Activated B cell treated with CpG ODN at 0.5 μM for 24 hours (primary cell): ENCODE results near the gene ISM2. TPM values are rescaled to one million over a fixed set of nuclear protein-coding genes. Genes with fewer than 3 reads are reported as not detected.

Experiments
- ATAC-seq: fragments of 200-7000 bp; cut with Tn5 transposase; one replicate; pipeline ENCODE4 v1.10.0; 2021; ENCODE audit warnings: low read depth, mild to moderate bottlenecking, moderate library complexity
- CTCF ChIA-PET: fragments of 350-600 bp; sonication (Branson Sonifier 250); formaldehyde crosslinking; loops from one replicate; lab custom pipeline; 2021; ENCODE audit warnings: antibody characterized with exemption; lab: Charles Lee
- POLR2A ChIA-PET: fragments of 350-600 bp; sonication (Branson Sonifier 250); formaldehyde crosslinking; loops from one replicate; lab custom pipeline; 2021; ENCODE audit warnings: antibody characterized with exemption; lab: Charles Lee
- DNase-seq: peaks from one replicate; pipeline ENCODE4 v3.0.0; 2022
- H3K27ac Mint-ChIP-seq: one replicate; pipeline ENCODE4 v1.8.0; 2020; ENCODE audit warnings: mixed read lengths
- H3K27me3 Mint-ChIP-seq: one replicate; pipeline ENCODE4 v1.8.0; 2021; ENCODE audit warnings: mixed read lengths
- H3K36me3 Mint-ChIP-seq: one replicate; pipeline ENCODE4 v1.8.0; 2021; ENCODE audit warnings: low read depth, mixed read lengths
- H3K4me1 Mint-ChIP-seq: one replicate; pipeline ENCODE4 v1.8.0; 2021; ENCODE audit warnings: mixed read lengths
- H3K4me3 Mint-ChIP-seq: one replicate; pipeline ENCODE4 v1.8.0; 2020; ENCODE audit warnings: mild to moderate bottlenecking, mixed read lengths
- H3K9me3 Mint-ChIP-seq: one replicate; pipeline ENCODE4 v1.8.0; 2020; ENCODE audit warnings: mixed read lengths
- intact Hi-C: fragments of 100-400 bp; cut with micrococcal nuclease; formaldehyde crosslinking; loops from one replicate; pipeline ENCODE4 v1.15.1; 2024
- total RNA-seq: library from RNA; stranded (reverse); gene quantifications from 2 replicates; pipeline ENCODE4 v1.2.3, GENCODE V29; 2022
- TF ChIP-seq, protein P1 (sequence below): fragments of 200-600 bp; IDR thresholded peaks from one replicate; pipeline ENCODE4 v1.8.0; 2022; ENCODE audit warnings: antibody characterized with exemption, mild to moderate bottlenecking

ISM2 gene
- total RNA-seq, 1 donor from 2014 or later = not detected

DNA sequence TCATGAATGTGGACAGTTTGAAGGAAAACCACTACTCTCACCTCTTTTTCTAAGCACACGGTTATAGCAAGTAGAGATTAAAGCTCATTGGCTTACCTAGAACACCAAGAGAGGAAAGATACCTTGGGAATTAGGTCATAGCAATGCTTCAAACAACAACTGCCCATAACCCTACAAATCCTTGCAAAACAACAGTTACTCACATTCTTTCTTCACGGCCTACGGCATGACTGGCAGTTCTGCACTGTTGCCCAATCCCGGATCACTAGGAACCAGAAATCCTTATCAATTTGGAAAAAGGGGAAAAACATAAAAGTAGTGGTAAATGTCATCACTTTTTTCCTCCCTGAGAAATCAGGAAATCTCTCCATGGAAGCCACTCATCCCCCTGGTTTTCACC is 9.6 kb upstream of the ISM2 start:
- TF ChIP-seq, protein P1, sequence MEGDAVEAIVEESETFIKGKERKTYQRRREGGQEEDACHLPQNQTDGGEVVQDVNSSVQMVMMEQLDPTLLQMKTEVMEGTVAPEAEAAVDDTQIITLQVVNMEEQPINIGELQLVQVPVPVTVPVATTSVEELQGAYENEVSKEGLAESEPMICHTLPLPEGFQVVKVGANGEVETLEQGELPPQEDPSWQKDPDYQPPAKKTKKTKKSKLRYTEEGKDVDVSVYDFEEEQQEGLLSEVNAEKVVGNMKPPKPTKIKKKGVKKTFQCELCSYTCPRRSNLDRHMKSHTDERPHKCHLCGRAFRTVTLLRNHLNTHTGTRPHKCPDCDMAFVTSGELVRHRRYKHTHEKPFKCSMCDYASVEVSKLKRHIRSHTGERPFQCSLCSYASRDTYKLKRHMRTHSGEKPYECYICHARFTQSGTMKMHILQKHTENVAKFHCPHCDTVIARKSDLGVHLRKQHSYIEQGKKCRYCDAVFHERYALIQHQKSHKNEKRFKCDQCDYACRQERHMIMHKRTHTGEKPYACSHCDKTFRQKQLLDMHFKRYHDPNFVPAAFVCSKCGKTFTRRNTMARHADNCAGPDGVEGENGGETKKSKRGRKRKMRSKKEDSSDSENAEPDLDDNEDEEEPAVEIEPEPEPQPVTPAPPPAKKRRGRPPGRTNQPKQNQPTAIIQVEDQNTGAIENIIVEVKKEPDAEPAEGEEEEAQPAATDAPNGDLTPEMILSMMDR = no peak
- DNase-seq (no peak), ATAC-seq (no peak)
- no peaks in the 10 kb centered on the region for H3K27me3 Mint-ChIP-seq
- no peak overlapping the region for H3K4me3 Mint-ChIP-seq
- peaks cover 57% of the 10 kb centered on the region for H3K36me3 Mint-ChIP-seq
- no peak overlapping the region for H3K27ac Mint-ChIP-seq
- intact Hi-C loops = no loop called here
- CTCF ChIA-PET = no interaction called here
- H3K9me3 Mint-ChIP-seq = peaks cover 2% of the 10 kb centered on the region
- H3K4me1 Mint-ChIP-seq = no peaks in the 10 kb centered on the region
- POLR2A ChIA-PET = no interaction called here

DNA sequence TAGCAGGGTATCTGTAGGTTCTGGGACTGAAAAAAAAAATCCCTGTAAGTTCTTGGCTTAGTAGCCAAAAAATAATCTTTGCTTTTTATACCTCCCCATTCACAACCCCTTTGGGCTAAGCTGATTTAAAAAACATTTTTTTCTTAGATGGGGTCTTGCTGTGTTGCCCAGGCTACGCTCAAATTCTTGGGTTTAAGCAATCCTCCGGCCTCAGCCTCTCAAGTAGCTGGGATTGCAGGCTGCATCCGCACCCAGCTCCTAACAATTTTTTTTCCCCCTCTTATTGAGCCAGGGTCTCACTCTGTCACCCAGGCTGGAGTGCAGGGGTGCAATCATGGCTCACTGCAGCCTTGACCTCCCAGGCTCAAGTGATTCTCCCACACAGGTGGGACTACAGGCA is 9.1 kb upstream of the ISM2 start:
- POLR2A ChIA-PET = no interaction called here
- Mint-ChIP-seq H3K4me1 (no peaks in the 10 kb centered on the region), H3K9me3 (peaks cover 4% of the 10 kb centered on the region), H3K27ac (no peak overlapping the region), H3K4me3 (no peak overlapping the region), H3K36me3 (peaks cover 56% of the 10 kb centered on the region), H3K27me3 (no peaks in the 10 kb centered on the region)
- CTCF ChIA-PET = no interaction called here
- no peak for ATAC-seq
- TF ChIP-seq, protein P1 = no peak
- DNase-seq = no peak
- intact Hi-C loops = no loop called here

DNA sequence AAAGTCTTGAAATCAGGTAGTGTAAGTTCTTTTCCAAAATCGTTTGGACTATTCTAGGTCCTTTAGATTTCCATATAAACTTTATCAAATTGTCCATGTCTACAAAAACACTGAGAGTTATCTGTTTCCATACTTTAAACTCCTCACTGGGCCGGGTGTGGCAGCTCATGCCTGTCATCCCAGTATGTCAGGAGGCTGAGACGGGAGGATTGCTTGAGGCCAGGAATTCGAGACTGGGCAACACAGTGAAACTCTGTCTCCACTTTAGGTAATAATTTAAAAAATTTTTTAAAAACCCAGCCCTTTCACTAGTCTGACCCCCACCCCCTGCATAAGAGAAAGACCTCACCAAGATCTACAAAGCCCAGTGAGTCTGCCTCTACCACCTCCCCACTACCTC is 6.4 kb upstream of the ISM2 start:
- intact Hi-C loops = no loop called here
- peaks cover 1% of the 10 kb centered on the region for H3K4me1 Mint-ChIP-seq
- POLR2A ChIA-PET = no interaction called here
- H3K27ac Mint-ChIP-seq = no peak overlapping the region
- DNase-seq (no peak), ATAC-seq (no peak)
- H3K4me3 Mint-ChIP-seq = no peak overlapping the region
- H3K27me3 Mint-ChIP-seq = peaks cover 6% of the 10 kb centered on the region
- TF ChIP-seq, protein P1 = no peak
- CTCF ChIA-PET = no interaction called here
- H3K9me3 Mint-ChIP-seq = peaks cover 4% of the 10 kb centered on the region
- H3K36me3 Mint-ChIP-seq = peaks cover 30% of the 10 kb centered on the region

DNA sequence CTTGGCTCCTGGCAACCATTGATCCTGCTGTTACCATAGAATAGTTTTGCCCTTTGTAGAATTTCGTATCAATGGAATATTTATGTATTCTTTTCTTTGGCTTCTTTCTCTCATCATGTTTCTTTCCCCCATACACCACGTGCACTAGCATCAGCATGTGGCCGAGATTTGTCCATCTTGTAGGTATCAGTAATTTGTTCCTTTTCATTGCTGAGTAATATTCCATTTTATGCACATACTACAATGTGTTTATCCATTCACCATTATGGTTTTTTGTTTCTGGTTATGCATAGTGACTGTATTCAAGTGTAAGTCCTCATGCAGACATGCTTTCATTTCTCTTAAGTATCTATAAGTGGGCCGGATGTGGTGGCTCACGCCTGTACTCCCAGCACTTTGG is 4.5 kb upstream of the ISM2 start:
- Mint-ChIP-seq H3K9me3 (peaks cover 4% of the 10 kb centered on the region), H3K27me3 (peaks cover 12% of the 10 kb centered on the region), H3K27ac (no peak overlapping the region), H3K4me3 (no peak overlapping the region), H3K36me3 (peaks cover 13% of the 10 kb centered on the region), H3K4me1 (peaks cover 10% of the 10 kb centered on the region)
- TF ChIP-seq, protein P1 = no peak
- POLR2A ChIA-PET = no interaction called here
- intact Hi-C loops = no loop called here
- ATAC-seq (no peak), DNase-seq (no peak)
- CTCF ChIA-PET = no interaction called here

DNA sequence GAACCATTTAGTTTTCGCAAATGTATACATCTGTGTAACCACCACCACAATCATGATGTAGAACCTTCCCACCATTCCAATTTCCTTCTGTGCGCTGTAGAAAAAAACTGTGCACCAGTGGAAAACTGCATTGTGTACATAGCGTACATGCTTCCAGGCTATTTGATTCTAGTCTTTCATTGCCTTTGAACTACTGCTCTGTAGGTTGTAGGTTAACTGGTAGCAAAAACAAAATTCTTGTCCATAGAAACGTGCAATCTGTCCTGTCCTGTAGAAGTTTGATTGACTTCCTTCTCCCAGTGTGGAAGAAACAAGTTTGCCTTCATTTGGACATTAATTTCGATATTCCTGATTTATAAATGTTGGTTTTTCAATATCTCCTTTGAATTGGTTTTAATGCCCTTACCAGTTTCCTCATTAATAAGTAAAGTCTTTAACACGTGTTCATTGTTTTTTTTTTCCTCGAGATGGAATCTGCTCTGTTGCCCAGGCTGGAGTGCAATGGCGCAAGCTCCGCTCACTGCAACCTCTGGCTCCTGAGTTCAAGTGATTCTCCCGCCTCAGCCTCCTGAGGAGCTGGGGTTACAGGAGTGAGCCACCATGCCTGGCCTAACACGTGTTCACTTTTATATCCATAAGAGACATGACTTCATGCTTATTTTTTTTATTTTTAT is 3.6 kb upstream of the ISM2 start:
- CTCF ChIA-PET = no interaction called here
- DNase-seq (no peak), ATAC-seq (no peak)
- peaks cover 4% of the 10 kb centered on the region for H3K9me3 Mint-ChIP-seq
- POLR2A ChIA-PET = interaction anchor here (0.7 kb wide), 1 partner anchor 34 kb away, joined by 3 read pairs; no protein-coding TSS in a partner anchor
- H3K27ac Mint-ChIP-seq = no peak overlapping the region
- TF ChIP-seq, protein P1 = no peak
- intact Hi-C loops = no loop called here
- peaks cover 14% of the 10 kb centered on the region for H3K4me1 Mint-ChIP-seq
- peaks cover 7% of the 10 kb centered on the region for H3K36me3 Mint-ChIP-seq
- peaks cover 19% of the 10 kb centered on the region for H3K27me3 Mint-ChIP-seq
- no peak overlapping the region for H3K4me3 Mint-ChIP-seq
